ENCODE measurements around the gene IGFBPL1.

IGFBPL1 gene

DNA sequence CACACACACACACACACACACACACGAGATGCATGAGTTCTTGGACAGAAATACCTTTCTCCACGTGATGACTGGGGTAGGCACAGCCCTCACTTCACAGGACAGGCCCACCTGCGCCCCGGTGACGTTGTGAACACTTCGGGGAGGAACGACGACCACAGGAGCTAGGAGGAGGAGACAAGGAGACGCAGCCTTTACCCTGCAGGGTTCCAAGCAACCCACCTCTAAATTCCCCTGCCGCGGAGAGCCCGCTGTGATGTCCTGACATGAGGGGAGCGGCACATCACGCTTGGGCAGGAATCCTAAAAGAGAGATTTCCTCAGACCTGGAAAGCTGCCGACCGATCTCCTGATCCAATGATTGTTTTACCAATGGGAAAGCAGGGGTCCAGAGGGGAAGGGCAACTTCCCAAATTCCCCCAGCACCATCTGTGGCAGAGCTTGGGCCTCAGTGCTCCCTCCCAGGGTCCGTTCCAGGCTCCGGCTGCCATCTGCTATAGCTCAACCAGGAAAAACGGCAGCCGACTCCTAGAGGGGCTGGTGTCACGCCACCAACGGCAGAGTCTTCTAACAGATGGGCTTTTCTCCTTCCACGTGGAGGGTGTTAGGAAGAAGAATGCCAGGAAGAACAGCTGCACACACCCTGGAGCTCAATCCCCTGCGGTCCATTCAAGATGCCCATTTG lies 10.1 kb downstream of the IGFBPL1 start:
- H3K79me2 ChIP-seq: no peaks in the 10 kb centered on the region
- H3K4me1 ChIP-seq: no peaks in the 10 kb centered on the region
- no peak overlapping the region for H3K9ac ChIP-seq
- no peak overlapping the region for H2AFZ ChIP-seq
- H3K4me3 ChIP-seq (ENCODE audit: low read depth, low read length): no peak overlapping the region
- TF ChIP-seq, protein P1, sequence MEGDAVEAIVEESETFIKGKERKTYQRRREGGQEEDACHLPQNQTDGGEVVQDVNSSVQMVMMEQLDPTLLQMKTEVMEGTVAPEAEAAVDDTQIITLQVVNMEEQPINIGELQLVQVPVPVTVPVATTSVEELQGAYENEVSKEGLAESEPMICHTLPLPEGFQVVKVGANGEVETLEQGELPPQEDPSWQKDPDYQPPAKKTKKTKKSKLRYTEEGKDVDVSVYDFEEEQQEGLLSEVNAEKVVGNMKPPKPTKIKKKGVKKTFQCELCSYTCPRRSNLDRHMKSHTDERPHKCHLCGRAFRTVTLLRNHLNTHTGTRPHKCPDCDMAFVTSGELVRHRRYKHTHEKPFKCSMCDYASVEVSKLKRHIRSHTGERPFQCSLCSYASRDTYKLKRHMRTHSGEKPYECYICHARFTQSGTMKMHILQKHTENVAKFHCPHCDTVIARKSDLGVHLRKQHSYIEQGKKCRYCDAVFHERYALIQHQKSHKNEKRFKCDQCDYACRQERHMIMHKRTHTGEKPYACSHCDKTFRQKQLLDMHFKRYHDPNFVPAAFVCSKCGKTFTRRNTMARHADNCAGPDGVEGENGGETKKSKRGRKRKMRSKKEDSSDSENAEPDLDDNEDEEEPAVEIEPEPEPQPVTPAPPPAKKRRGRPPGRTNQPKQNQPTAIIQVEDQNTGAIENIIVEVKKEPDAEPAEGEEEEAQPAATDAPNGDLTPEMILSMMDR (IDR thresholded peaks at IDR 0.05): no peak
- no peaks in the 10 kb centered on the region for H3K36me3 ChIP-seq (ENCODE audit: control insufficient read depth, insufficient read depth, low read length)
- no peak overlapping the region for H3K27ac ChIP-seq
- H3K4me2 ChIP-seq (ENCODE audit: low read length): no peak overlapping the region
- H3K9me3 ChIP-seq (ENCODE audit: control insufficient read depth, low read length): no peaks in the 10 kb centered on the region
- H3K27me3 ChIP-seq (ENCODE audit: control insufficient read depth, insufficient read depth, low read length): no peaks in the 10 kb centered on the region

DNA sequence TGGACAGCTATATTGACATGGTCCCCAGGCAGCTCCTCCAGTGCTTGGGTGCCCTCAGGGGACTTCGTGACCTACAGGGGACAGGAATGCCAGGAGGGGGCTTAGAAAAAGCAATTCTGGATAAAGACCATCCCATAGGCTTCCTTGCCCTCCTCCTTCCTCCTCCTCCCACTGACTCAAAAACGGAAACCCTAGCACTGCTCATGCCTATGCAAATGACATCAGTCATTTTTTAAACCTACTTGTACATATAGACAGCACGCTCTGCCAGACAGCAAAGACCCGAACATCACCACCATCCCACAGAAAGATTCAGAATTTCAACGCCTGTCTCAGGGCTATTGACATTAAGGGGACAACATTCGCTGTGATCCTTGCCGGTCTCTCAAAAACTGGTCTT lies 11.0 kb downstream of the IGFBPL1 start:
- H3K9me3 ChIP-seq (ENCODE audit: control insufficient read depth, low read length): no peaks in the 10 kb centered on the region
- H3K36me3 ChIP-seq (ENCODE audit: control insufficient read depth, insufficient read depth, low read length): no peaks in the 10 kb centered on the region
- no peaks in the 10 kb centered on the region for H3K4me1 ChIP-seq
- H3K27ac ChIP-seq: no peak overlapping the region
- H3K79me2 ChIP-seq: no peaks in the 10 kb centered on the region
- no peak overlapping the region for H2AFZ ChIP-seq
- TF ChIP-seq, protein P1 (IDR thresholded peaks at IDR 0.05): no peak
- H3K4me2 ChIP-seq (ENCODE audit: low read length): no peak overlapping the region
- H3K4me3 ChIP-seq (ENCODE audit: low read depth, low read length): no peak overlapping the region
- no peaks in the 10 kb centered on the region for H3K27me3 ChIP-seq (ENCODE audit: control insufficient read depth, insufficient read depth, low read length)
- H3K9ac ChIP-seq: no peak overlapping the region

DNA sequence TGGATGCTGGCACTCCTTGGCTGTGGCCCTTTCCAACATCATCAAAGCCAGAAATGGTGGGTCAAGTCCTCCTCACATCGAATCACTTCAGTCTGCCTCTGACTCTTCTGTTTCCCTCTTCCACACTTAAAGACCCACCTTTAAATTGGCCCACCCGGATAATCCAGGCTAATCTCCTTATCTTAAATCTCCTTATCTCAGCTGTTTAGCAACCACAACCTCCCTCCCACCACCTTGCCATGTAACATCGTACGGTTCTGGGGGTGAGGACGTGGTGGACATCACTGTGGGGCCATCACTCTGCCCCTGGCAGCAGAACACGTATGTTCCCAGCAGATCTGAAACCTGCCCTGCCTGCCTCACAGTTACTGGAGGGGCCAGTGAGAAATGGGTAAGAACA lies 11.5 kb downstream of the IGFBPL1 start:
- no peaks in the 10 kb centered on the region for H3K9me3 ChIP-seq (ENCODE audit: control insufficient read depth, low read length)
- no peaks in the 10 kb centered on the region for H3K79me2 ChIP-seq
- H3K27ac ChIP-seq: no peak overlapping the region
- H3K9ac ChIP-seq: no peak overlapping the region
- TF ChIP-seq, protein P1 (IDR thresholded peaks at IDR 0.05): no peak
- H3K4me2 ChIP-seq (ENCODE audit: low read length): no peak overlapping the region
- no peaks in the 10 kb centered on the region for H3K27me3 ChIP-seq (ENCODE audit: control insufficient read depth, insufficient read depth, low read length)
- no peak overlapping the region for H2AFZ ChIP-seq
- no peak overlapping the region for H3K4me3 ChIP-seq (ENCODE audit: low read depth, low read length)
- H3K36me3 ChIP-seq (ENCODE audit: control insufficient read depth, insufficient read depth, low read length): no peaks in the 10 kb centered on the region
- H3K4me1 ChIP-seq: no peaks in the 10 kb centered on the region

DNA sequence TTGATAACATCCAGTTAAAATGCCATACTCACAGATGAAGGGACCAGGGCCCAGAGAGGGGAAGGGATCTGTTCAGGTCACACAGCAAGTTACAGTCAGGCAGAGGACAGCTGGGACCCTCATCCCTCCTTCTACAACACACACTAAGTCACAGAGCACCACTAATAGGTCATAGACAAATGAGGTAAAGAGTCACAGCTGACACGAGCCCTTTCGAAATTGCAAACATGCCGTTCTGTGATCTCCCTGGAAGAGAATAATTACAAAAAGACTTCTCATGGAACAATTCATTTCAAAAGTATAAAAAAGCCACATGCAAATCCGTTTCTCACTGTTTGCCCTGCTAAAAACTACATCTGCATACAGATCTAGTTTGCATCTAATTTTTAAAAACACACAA lies 15.5 kb downstream of the IGFBPL1 start:
- Histone ChIP-seq H3K36me3 (ENCODE audit: control insufficient read depth, insufficient read depth, low read length) (no peaks in the 10 kb centered on the region), H3K9ac (no peak overlapping the region), H3K27ac (no peak overlapping the region), H3K4me2 (ENCODE audit: low read length) (no peak overlapping the region), H3K9me3 (ENCODE audit: control insufficient read depth, low read length) (no peaks in the 10 kb centered on the region), H3K4me1 (no peaks in the 10 kb centered on the region), H3K4me3 (ENCODE audit: low read depth, low read length) (no peak overlapping the region), H3K27me3 (ENCODE audit: control insufficient read depth, insufficient read depth, low read length) (no peaks in the 10 kb centered on the region), H2AFZ (no peak overlapping the region), H3K79me2 (no peaks in the 10 kb centered on the region)
- TF ChIP-seq, protein P1 (IDR thresholded peaks at IDR 0.05): no peak

Measured in parathyroid adenoma (tissue), 2 donors.